Fibroblast of skin of right biceps (primary cell): ENCODE measurements around the gene APLP2.
A peak's percentile ranks its signal among the peaks of the same experiment; 100 is the strongest.
"Not testable (repeated sequence)": the region's sequence is repeated elsewhere in the genome, so short reads cannot be mapped to it uniquely, and the experiment has no call there.

Experiments
- DNase-seq: peaks from one replicate; pipeline ENCODE4 v3.0.0-alpha.2; 2013

Gene APLP2

DNA sequence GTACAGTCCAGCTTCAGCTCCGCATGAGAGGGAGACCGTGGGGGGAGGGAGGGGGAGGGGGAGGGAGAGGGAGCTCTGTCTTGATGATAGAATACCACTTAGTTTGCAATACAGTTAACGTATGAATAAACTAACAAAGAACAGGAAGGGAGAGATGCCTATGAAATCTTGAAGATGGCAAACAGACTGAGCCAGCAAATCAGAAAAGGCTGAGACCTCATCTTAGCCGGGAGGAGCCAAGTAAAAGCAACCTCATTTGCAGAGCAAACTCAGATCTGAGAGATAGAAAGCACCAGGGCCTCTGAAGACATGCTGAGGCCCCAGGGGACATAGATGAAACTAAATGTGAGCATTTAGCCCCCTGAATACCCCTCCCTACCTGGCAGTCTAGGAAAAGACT is 23.0 kb downstream of the APLP2 start:
- no peak for DNase-seq

DNA sequence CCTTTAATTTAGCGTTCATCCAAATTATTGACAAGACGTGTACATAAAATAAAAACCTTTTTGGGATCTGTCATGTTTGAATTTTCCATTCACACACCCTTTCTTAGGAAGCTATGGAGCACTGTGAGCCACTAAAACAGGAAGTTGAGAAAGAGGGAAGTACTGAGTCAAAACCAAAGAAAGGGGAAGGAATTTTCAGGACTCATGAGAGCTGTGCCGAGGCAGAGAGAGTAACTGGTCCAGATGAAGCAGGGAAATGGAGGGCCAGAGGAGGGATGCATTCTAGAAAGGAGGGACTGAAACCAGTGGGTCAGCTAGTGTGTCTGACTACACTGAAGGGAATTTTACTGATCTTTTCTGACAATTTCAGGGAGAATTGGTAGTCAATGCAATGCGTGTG is 24.9 kb downstream of the APLP2 start:
- DNase-seq, result no peak

DNA sequence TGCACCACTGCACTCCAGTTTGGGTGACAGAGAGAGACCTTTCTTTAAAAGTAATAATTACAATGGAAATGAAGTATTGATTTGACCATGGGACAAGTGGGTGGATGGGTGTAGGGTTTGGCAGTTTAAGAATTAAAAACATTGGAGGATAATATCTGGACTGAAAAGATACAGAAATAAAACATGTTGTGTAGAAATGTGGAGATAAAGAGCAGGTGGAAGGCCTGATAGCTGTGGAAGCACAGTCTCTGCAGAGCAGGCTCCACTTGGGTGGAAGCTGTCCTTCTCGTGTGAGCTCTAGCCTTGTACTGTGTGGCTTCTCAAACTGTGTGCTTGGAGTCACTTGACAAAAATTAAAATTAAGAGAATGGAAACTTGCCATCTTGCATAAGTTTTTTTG is 25.6 kb downstream of the APLP2 start:
- no peak for DNase-seq

DNA sequence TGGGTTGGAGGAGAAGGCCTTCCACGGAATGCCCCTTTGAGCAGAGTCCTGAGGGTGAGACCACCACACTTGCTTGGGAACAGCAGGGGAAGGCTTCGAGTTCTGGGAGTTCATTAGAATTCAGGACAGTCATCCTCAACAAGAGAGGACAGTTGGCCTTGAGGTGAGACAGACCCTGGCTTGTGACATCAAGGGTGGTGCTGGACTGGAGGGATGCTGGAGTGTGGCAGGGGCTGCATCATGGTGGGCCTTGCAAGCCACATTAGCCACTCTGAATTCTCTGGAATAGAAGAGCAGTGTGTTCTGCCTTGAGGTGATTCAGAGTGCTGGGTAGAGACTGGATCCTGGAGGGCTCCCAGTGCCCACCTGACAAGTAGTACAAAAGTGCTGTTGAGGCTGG is 26.3 kb downstream of the APLP2 start:
- no peak for DNase-seq

DNA sequence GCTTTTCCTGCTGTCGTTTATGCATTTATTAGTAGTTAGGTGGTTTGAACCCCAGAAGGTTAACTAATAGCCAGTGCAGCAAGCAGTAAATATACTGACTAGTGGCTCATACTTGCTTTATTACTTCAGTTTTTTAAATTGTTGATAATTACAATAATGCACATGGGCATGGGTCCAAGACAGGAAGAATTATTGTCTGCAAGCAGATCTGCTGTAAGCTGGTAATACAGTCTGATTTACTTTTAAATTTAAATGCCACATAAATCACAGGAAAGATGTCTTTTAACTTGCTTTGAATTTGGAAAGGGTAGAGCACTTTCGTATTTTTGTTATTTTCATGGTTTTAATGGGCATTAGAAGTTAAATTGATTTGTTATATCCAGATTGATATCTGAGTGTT is 27.1 kb downstream of the APLP2 start:
- DNase-seq, result no peak

DNA sequence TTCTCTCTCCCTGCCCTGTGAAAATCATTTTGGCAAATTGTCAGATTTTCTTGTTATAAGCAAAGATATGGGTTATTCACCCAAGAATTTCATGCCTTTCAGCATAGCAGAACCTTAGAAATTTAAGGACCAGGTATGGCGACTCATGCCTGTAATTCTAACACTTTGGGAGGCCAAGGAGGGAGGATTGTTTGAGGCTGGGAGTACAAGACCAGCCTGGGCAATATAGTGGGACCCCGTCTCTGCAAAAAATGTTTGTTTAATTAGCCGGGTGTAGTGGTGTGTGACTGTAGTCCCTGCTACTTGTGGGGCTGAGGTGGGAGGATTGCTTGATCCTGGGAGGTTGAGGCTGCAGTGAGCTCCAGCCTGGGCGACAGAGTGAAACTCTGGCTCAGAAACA is 27.6 kb downstream of the APLP2 start:
- DNase-seq, result no peak

DNA sequence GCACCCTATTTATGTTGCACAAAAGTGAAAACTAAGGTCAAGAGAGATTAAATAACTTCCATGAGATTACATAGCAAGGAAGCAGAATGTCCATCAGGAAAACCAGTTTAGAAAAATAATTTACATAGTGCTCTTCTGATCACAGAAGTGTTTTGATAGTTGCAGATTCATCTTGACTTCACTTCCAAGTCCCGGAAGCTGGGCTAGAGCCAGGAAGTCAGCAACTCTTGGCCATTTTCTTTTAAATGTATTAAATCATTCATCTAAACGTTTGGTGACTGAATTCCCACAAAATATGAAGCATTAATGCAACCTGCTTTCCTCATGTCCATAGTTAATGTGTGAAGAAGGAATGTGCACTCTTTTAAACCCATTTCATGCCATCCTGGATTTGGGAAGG is 29.7 kb downstream of the APLP2 start:
- DNase-seq, result no peak

DNA sequence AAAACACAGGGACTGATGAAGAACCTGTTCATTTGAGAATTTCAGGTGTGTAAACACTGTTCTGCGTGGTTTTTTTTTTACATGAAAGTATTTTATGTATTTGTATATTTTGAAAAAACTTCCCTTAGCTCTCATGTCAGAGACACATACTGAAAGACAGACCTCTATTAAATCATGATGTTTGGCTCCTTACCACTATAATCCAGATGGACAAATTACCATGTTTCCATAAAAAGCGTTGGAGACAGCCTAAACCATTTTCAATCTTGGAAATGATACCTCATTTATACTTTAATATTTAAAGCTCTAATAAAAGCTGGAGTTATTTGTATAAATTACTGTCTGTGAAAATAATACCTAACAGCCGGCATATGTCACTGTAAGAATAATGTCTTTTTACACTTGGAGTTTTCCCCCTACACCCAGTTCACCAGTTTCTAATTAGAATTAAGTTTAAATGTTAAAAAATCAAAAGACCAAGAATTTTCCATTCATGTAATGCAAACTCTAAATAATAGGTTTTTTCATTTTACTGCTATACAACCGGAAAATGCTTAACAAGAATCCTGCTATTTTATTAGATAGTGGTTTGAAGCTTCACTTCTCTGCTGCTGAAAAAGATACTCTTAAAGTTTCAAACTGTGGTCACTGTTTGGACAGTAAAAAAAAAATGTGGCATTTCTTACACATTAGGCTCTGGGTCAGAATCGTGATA is 30.8 kb downstream of the APLP2 start:
- DNase-seq, result no peak

DNA sequence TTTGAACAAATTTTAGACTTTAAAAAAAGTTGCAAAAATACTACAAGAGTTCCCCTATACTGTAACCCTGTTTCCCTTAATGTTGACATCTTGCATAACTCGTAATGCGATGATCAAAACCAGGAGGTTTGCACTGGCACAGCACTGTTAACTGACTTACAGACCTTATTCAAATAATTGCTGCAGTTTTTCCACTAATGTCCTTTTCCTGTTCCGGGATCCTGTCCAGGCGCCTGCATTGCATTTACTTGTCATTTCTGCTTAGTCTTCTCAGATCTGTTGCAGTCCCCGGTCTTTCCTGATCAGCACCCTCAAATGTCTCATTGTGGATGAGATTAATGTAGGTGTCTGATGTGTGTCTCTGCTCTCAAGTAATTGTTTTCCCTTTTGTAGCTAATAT is 32.0 kb downstream of the APLP2 start:
- DNase-seq, result no peak

DNA sequence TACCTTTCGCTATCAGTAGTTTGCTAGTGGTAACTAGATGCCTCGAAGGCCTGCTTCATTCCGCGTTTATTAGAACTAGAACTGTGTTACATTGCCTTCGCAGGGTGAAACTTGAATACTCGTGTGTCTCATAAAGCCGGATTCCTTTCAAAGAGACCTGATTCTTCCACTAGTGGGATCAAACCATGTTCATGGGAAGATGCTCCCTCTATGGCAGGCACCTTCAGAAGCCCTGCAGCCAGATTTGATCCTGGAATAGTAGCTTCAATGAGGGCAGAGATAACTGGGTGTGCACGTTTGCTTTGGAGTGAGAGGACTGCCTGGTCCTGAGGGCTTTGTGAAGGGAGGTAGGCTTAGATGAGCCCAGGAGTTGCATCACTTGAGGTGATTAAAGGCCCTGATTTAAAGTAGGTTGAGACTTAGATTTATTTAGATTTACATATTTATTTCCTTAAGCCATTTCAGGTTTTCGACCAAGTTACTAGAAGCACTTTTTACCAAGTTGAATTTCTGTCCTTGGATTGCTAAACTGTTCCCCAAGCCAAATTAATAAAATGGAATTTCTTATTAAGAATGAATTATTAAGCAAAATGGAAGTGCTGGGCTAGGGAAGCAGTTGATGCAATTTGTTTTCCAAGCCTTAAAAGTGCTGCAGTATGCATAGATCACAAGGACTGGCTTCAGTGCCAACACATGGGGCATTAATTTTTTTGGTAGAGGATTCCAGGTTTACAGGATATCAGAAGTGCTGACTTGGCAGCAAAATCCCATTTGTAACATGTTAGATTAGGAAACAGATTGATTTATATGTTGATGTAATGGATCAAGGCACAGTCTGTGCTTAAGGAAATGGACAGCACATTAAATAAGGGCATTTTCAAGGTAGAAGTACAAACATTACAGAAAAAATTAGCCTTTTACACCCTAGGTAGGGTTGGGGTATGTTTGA is 32.9 kb downstream of the APLP2 start:
- no peak for DNase-seq

DNA sequence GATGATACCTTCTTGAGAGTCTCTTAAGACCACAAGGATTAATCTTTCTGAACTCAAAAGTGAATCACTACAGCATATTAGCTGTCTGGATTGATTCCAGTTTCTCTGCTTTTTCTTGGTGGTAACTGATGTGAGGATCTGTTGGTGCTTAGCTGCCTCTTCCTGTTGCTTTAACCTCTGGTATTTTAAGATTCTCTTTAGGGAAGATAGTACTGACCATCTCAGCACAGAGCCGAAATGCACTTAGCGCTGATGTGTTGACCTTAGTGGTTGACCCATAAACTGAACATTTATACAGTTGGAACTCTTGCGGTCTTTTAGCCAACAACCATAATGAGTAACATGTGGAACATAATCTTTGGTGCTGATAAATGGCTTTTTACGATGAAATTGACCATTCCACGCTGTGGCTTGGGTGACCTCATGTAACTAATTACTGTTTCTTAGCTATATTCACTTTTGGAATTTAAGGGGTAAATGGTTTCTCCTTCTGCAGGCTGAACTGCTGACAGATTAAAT is 33.7 kb downstream of the APLP2 start:
- DNase-seq, result peak; percentile 91

DNA sequence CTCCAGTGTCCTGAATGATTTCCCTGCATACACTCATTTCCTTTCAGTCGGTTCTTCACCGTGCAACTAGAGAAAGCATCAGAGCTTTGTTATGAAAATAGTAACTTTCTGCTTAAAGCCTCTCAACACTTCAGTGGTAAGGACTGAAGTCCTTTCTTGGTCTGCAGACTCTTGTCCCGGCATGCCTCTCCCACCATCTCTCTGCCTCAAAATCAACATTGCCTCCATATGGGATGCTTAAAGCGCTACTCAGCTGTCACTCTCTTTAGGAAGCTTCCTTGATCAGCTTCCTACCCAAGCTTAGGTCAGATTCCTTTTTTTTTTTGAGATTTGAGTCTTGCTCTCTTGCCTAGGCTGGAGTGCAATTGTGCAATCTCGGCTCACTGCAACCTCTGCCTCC is 36.7 kb downstream of the APLP2 start:
- no peak for DNase-seq

DNA sequence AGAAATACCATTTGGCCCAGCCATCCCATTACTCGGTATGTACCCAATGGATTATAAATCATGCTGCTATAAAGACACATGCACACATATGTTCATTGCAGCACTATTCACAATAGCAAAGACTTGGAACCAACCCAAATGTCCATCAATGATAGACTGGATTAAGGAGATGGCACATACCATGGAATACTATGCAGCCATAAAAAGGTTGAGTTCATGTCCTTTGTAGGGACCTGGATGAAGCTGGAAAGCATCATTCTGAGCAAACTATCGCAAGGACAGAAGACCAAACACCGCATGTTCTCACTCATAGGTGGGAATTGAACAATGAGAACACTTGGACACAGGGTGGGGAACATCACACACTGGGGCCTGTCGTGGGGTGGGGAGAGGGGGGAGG is 39.0 kb downstream of the APLP2 start:
- DNase-seq, result not testable (repeated sequence)

DNA sequence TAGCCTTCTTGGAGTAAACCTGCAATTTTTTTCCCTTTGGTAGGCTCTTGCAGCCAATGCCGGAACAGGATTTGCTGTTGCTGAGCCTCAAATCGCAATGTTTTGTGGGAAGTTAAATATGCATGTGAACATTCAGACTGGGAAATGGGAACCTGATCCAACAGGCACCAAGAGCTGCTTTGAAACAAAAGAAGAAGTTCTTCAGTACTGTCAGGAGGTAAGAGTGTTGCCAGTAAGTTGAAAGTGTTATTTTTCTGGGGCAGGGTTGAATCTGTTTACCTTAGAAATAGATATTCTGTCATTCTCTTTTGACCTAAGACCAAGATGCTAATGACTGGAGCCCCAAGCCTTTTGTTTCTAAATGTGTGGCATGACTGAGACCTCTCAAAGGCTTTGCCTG is 39.7 kb downstream of the APLP2 start:
- DNase-seq, result no peak

DNA sequence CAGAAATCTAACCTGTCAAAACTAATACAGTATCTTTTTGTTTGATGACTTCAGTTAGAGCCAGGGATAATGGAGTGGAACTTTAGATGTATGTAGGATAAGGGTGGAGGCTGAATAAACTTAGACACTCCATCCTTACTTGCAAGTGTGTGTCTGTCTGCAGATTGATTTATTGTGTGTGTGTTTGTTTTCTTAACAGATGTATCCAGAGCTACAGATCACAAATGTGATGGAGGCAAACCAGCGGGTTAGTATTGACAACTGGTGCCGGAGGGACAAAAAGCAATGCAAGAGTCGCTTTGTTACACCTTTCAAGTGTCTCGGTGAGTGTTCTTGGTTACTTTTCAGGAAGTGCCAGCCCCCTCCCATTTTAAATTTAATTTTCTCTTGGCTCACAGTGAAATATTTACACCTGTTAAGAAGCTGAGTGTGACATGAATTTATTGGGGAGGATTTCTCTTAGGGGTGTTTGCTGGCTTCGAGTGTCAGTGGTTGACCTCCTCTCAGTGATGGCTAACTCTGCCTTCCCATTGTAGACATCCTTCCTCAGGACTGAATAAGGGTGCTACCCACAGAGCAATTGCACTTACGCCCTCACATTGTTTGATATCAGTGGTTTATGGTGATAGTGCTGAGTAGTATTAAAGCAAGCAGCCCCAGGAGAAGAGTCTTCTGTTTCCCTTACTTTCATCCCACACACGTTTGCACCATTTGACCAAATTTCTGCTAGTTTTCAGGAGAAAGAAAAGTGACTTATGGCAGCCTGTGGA is 40.8 kb downstream of the APLP2 start:
- DNase-seq, result no peak

DNA sequence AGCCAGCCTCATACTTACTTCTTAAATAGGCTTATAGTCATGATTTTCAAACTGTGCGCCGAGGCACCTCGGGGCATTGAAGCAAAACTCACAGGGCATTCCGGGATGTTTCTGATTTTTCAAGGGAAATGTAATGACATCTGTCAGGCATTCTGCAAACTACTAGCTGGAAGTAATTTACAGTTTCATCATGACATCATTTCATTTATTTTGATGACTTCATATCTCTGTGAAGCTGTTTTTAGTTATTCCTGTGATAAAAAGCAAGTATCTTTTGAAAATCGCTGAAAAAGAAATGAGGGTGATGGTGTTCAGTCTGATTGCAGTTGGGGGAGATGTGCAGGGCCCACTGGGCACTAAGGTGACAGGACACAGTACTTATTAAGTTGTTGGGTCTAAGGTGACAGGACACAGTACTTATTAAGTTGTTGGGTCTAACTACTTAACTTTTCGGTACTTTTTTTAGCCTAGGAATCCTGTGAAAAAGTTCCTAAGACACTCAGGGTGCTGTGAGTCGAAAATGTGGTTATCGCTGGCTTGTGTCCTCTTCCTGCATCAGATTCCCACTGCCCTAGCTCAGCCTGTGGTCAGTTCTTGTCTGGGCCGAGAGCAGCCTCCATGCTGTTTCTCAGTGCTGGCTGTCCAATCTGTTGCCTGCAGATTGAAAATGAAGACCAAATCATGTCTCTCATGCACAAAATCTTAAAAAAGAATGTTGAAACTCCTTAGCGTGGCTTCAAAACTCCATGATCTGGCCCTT is 42.6 kb downstream of the APLP2 start:
- DNase-seq, result no peak

DNA sequence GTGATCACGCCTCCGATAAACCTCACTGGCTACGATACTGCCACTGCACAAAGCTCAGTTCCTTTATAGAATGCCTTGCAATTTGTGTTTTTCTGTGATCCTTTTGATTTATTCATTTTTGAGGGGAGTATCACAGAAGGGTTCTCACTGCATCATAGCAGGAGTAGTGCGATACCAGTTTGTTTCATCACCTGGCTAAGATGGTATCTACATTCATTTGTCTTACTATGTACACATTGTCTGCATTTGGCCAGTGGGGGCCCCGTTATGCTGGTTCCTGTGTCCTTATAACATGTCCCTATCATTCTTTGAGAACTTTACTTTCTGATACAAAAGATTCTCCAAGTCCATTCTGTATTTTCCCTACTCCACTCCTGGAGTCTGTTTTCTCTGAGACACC is 44.6 kb downstream of the APLP2 start:
- DNase-seq, result no peak

DNA sequence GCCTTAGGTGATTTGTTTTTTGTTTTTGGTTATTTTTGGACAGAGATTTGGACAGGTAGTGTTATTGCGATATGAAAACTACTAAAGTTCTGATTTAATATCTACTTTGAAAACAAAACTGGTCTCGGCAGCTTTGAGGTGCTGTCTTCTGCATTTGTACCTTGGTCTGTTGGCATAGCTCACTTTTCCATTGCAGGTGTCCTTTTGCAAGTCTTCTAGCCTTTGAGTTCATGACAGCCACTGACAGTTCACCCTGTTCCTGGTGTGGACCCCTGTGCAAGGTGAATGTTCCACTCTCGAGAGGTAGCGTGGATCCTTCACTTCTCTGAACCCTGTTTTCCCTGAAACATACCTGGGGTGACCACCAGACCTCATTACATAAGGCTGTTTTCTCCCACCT is 45.0 kb downstream of the APLP2 start:
- DNase-seq, result no peak

DNA sequence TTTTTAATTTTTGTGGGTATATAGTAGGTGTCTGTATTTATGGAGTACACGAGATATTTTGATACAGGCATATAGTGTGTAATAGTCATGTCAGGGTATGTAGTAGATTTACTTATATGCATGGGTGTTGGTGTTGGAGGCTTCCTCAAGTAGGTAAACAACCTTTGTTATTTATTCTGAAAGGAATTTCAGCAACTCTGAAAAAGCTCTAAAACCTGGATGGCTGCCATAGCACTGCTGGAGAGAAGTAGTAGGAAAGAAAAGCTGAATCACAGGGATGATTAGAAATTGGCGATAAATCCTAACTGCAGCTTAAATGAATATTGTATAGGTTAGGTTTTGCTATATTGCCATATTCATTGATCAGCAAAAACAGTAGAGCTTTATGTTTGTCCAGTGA is 45.5 kb downstream of the APLP2 start:
- peak; percentile 50 for DNase-seq

DNA sequence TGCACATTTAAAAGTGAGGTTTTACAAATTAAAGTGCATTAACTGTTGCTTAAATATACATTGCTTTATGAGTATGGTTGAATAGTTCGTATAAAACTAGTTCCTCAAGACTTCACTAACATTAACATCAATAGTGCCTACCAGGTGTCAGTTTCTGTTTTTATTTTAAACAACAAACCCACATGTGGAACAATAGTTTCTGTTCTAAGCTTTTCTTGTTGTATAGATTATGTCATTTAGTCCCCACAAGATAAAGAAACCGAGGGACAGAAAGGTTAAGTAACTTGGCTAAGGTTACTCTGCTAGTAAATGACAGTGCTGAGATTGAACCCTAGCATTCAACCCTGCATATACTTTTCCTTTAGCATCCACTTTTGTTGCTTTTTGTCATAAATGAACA is 48.5 kb downstream of the APLP2 start:
- no peak for DNase-seq

DNA sequence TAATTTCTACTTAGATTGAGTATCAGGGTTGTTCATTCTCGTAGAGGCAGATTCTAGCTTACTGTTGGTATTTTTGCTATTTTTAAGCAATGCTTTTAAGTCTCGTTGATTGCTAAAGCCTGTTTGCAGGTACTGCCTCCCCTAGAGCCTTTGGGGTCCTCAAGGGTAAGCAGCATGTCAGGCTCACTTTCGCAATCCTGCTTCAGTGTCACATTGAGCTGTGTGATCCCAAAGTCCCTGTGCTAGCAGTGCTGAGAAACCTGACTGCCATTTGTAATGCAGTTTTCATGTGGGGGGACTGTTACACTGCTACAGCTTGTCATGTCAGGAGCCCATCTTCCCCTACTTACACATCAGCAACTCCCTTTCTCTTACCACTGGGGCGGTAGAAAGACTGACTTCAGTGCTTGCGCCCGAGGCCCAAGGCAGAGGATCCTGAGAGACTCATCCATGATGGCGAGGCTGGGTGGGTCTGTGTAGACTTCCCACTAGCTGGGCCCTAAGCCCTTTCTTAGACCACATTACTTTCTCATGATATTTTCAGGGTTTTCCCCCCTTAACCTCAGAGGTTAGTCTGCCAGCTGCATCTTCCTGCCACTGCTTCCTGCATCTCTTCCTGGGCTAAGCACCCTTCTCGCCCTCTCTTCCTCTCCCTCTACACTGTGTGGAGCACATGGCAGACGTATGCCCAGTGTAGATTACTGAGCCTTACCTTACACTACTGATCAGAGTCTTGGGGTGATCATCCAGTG is 49.1 kb downstream of the APLP2 start:
- no peak for DNase-seq

DNA sequence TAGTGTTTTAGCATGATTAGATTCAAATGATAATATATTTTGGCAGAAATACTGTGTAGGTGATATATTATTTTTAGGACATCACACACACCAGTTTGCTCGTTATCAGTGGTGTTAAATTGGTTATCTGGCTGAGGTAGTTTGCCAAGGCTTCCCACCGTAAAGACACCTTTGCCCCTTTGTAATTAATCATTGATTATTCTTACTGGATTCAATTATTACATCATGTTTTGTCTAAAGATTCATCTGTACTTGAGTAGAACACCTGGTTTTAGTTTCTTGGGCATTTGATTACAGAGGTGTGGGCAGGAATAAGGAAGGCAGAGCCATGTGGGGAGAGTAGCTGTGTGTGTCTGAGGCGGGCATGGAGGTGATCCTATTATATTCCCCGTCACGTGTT is 50.4 kb downstream of the APLP2 start:
- no peak for DNase-seq
